ENCODE measurements around the gene UXT. TPM values are rescaled to one million over a fixed set of nuclear protein-coding genes. Genes with fewer than 3 reads are reported as not detected.

Gene UXT
- total RNA-seq, 4 donors from 2014 or later: 91.0 to 126 (median 99.6) TPM

DNA sequence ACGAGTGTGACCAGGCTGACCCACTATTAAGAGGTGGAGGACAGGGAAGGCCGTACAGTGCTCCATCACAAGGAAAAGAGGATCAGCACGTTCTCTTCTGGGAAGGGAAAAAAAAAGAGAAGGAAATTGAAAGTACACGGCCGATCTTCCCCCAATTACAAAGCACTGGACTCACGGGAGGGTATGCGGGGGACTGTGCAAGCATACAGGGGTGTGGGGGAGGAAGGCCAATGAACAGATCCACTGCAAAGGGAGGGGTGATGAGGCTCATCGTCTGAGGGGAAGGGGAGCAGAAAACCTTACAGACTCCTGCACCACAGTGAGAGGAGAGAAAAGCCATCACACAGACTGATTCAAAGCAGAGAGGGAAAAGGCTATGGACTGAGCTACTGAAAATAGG is 9.7 kb downstream of the UXT start:
- no peak for ATAC-seq (ENCODE audit: low FRiP score)
- DNase-seq (ENCODE audit: low spot score): no peak
- TF ChIP-seq, protein P1, sequence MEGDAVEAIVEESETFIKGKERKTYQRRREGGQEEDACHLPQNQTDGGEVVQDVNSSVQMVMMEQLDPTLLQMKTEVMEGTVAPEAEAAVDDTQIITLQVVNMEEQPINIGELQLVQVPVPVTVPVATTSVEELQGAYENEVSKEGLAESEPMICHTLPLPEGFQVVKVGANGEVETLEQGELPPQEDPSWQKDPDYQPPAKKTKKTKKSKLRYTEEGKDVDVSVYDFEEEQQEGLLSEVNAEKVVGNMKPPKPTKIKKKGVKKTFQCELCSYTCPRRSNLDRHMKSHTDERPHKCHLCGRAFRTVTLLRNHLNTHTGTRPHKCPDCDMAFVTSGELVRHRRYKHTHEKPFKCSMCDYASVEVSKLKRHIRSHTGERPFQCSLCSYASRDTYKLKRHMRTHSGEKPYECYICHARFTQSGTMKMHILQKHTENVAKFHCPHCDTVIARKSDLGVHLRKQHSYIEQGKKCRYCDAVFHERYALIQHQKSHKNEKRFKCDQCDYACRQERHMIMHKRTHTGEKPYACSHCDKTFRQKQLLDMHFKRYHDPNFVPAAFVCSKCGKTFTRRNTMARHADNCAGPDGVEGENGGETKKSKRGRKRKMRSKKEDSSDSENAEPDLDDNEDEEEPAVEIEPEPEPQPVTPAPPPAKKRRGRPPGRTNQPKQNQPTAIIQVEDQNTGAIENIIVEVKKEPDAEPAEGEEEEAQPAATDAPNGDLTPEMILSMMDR (IDR thresholded peaks at IDR 0.05): no peak

DNA sequence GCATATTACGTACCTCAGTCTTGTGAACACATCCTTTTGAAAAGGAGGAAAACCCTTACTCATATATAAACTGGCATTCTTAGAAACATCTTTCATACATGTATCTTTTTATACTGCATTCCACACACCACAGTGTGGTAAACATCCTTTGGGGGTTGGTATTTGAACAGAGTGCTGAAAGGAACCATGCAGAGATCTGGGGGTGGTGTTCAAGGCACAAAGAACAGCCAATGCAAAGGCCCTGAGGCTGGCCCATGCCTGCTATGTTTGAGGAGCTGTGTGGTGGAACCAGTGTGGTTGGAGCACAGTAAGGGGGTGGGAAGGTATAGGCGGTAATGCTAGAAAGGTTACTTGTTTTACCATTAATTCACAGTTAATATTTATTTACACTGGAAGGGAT is 10.6 kb downstream of the UXT start:
- DNase-seq (ENCODE audit: low spot score) (no peak), ATAC-seq (ENCODE audit: low FRiP score) (no peak)
- TF ChIP-seq, protein P1 (IDR thresholded peaks at IDR 0.05): no peak

DNA sequence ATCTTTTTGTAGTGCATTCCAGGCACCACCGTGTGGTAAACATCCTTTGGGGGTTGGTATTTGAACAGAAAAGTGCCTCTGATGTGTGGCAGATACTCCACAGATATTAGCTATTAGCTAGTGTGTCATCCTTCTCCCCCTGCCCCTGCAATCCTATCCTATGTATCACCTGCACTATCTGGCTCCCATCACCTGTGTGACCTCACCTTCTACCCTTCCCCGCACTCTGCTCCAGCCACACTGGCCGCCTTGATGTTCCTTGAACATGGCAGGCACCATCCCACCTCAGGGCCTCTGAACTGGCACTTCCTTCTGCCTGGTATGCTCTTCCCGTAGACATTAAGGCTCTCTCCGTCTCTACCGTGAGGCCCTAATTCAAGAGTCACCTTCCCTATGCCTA is 12.3 kb downstream of the UXT start:
- no peak for ATAC-seq (ENCODE audit: low FRiP score)
- DNase-seq (ENCODE audit: low spot score): no peak
- TF ChIP-seq, protein P1 (IDR thresholded peaks at IDR 0.05): no peak

DNA sequence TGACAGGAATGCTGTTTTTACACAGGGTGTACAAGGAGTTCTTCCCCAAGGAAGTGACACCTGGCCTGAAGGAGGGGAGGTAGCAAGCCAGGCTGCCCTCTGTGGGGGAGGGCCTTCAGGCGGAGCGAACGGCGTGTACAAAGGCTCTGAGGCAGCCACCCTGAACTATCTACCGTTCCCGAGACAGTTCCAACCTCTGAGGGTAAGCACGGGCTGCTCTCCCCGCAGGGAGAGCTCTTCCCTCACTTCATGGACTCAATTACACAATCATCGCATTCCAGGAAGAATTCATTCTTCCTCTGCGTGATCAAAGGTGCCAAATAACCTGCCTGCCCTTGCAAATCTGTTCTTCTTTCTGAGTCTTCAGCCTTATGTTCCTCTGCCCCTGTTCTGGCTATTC is 13.4 kb downstream of the UXT start:
- TF ChIP-seq, protein P1 (IDR thresholded peaks at IDR 0.05): no peak
- DNase-seq (ENCODE audit: low spot score) (no peak), ATAC-seq (ENCODE audit: low FRiP score) (no peak)

DNA sequence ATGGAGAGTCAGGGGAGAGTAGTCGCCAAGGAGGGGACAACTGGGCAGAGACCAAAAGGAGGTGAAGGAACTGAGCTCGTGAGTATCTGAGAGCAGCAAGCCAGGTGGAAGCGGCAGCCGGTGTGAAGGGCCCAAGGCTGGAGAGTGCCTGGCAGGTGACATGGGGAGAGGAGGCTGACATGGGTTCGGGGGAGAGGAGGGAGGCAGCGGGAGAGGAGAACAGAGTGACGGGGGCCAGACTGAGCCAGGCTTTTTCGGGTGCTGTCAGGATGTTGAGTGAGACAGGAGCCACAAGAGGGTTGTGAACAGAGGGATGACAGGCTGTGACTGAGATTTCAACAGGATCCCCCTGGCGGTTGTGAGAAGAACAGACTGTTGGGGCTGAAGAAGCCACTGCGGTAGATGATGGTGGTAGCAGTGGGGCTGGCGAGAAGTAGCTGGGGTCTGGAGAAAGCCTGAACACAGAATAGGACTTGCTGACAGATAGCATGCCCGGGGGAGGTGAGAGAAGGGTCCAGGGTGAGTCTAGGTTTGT is 14.4 kb downstream of the UXT start:
- ATAC-seq (ENCODE audit: low FRiP score) (no peak), DNase-seq (ENCODE audit: low spot score) (no peak)
- TF ChIP-seq, protein P1 (IDR thresholded peaks at IDR 0.05): no peak

DNA sequence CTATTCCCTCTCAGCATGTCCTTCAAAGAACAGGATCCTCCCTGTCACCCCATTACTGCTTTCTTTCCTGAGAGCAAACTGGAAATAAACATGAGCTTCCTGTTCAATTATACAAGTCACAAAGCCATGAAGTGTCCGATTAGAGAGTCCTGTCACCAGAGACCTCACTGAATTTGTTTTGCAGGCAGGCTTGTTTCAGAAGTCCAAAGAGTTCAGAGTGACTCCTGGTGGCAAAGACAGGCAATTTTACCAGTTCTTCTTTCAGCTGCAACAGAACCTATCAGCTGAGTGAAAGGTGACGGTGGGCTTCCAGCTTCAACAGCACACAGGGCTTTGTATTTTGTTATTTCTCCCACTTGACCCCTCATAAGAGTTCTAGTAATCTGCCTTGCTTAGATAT is 15.1 kb downstream of the UXT start:
- TF ChIP-seq, protein P1 (IDR thresholded peaks at IDR 0.05): no peak
- DNase-seq (ENCODE audit: low spot score): no peak
- no peak for ATAC-seq (ENCODE audit: low FRiP score)

DNA sequence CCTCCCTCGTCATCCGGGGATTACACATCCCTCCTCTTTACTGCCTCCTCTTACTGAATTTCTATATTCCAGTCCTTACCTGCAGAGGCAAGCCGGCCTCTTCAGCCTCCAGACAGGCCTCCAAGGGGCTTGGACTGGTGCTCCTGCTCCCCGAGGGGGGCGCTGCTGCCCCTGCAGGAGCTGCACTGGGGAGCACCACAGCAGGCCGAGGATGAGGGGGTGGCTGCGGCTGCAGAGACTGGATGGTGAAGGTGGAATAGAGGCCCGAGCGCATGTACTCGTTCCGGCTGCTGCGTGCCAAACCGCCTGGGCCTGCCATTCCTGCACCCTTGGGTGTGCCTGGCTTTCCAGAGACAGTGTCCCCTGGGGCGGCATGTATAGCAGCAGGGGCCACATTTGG is 20.2 kb downstream of the UXT start:
- TF ChIP-seq, protein P1 (IDR thresholded peaks at IDR 0.05): no peak

More for the DNA sequence above, 20.2 kb downstream of the UXT start:
- ATAC-seq (ENCODE audit: low FRiP score) (no peak), DNase-seq (ENCODE audit: low spot score) (no peak)

Measured in omental fat pad (tissue), 4 donors.